ENCODE data around the gene SPACA9.

SPACA9 gene

DNA sequence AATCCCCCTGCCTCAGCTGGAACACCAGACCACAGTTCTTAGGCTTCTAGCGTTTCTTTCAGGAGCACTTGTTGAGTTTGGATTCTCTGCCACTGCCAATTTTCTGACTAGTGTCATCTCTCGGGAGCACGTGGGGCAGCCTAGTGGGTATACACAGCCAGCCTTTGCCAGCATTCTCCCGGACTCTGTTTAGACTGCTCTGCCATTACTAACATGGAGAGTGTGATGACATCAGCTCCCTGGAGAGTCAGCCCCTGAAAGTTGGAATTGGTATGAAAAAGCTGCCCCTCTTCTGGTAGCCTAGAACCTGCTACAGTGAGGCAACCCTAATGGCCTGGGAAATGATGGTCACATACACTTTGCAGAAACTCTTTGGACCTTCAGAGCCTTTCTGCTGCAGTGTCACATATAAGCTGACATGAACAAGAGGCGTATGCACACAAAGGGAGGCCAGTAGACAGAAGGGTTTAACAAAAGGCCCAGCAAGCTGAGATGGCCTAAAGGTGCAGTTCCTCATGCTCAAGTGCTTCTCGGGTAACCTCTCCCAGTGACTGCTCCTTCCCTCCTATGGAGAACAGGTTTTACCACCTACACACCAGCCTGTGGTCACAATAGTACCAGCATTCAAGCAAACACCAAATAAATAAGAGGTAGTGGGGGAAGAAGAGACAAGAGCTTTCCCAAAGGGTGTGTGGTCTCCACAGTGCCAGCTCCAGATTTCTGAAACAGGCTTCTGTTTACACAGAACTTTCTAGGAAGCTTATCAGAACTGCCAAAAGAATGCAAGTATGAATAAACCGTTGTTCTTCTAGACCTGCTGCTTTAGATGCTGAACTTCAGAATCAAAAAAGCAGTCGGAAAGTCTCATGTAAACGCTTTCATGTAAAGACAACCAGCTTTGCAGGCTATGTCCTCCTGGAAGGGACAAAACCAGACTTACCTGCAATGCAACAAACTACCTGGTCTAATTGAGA is 16.5 kb downstream of the SPACA9 start:
- DNase-seq: no peak

DNA sequence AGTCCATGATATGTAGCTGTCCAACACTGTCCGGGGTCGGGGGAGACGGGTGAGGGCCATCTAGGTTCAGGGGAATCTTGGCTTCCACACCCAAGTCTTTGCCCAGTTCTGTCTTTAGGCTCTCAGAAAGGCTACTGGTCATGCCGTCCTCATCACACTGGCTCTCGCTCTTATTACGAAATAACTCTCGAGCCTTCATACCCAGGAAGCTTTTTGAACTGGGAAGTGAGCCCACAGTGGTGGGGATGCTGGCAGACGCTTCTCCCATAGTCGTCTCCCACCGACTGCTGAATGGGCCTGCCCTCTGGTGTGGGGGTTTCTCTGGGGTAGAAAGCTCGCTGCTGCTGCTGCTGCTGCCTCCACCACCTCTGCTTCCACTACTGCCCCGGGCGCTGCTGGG is 17.6 kb downstream of the SPACA9 start:
- DNase-seq: no peak

GRCh38 chr9:132896906-132897305 is 18.2 kb downstream of the SPACA9 start:
- no peak for DNase-seq

GRCh38 chr9:132898051-132898450 is 19.4 kb downstream of the SPACA9 start:
- DNase-seq: no peak

- DNase-seq: peak; percentile 80
These were observed 23.4 kb downstream of the SPACA9 start for GRCh38 chr9:132901858-132902831.

DNA sequence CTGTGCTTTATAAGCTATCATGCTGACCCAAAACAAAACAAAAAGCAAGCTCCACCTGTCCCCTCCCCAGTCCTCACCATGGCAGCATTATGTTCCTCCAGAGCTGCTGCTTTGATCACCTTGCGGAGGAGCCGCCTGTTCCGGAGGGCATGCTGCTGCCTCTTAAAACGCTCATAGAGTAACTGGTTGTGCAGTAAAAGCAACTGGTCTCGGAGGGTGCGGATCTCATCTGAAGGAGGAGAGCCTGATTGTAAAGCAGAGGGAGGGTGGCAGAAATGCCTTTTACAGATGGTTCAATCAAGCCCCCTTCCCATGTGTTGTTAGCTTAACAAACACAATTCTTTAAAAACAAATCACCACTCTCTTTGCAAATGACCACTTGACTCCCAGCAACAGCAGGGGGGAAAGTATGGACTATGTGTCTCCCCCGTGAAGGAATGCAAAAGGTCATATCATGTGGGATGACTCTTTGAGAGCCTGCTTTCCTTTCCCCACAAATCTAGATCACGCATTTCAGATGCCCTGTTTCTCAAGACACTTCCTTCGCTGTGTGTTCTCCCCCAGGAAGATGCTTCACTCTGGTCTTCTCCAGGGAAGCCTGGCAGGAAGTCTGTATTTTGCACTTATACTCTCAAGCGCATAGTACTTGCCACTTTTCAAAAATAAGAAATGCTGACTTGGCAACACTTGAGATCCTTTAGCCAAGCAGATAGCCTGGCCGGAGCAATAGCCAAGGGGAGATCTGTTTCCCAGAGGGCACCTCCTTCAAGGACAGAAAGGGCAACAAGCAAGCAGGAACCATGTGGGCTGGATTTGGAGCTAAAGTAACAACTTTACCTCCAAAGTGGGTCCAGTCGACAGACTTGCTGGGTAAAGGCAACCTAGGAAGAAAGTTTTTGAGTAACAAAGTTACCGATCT is 25.1 kb downstream of the SPACA9 start:
- no peak for DNase-seq

GRCh38 chr9:132905726-132906125 is 27.0 kb downstream of the SPACA9 start:
- DNase-seq: no peak

GRCh38 chr9:132908635-132909034 is 29.9 kb downstream of the SPACA9 start:
- DNase-seq: peak; percentile 6

GRCh38 chr9:132909311-132909710 is 30.6 kb downstream of the SPACA9 start:
- DNase-seq: no peak

DNA sequence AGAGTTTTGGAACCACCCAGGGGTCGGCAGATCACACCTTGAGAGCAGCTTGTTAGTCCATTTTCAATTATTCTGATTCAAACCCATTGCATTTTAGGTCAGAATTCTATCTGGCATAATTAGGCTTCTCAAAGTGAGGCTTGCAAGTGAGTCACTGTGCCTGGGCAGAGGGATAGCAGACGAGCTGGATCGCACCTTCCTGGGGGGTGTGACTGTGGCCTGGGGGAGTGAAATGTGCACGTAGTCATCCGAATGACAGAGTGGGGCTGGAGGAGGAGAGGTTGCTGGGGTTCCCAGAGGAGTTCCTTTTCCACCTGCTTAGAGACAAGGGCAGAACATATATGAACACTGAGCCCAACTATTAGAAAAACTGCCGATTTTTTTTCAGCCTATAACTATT is 31.7 kb downstream of the SPACA9 start:
- DNase-seq: no peak

- no peak for DNase-seq
These were observed 33.4 kb downstream of the SPACA9 start for GRCh38 chr9:132912131-132912530.

- DNase-seq: no peak
These were observed 36.2 kb downstream of the SPACA9 start for GRCh38 chr9:132914924-132915323.

DNA sequence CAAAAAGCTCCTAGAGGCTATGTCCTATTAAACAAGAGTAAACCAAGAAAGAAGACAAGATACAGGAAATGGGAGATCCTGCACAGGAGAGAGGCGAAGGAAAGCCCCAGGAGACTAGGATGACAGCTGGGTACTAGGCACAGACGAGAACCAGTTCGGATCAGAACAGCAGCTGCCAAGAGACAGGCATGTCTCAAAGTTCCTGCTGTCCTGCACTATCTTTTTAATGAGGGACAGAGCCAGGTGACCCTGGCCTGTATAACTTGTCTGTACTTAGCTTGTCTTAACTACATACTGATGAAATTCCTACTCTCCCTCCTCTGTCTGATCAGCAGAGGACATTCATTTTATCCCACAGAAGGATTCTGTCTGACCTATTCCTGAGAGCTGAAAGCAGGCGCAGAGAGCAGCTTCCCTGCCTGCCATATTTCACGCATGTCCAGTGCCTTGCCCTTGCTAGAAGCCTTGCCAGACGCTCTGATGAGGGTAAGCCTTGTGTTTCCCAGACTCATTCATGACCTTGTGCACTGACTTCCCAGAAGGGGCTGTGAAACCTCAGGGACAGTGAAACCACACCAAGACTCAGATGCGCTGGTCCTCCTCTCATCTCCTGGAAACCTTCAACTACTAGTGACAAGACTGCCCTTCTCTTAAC is 41.0 kb downstream of the SPACA9 start:
- no peak for DNase-seq

DNA sequence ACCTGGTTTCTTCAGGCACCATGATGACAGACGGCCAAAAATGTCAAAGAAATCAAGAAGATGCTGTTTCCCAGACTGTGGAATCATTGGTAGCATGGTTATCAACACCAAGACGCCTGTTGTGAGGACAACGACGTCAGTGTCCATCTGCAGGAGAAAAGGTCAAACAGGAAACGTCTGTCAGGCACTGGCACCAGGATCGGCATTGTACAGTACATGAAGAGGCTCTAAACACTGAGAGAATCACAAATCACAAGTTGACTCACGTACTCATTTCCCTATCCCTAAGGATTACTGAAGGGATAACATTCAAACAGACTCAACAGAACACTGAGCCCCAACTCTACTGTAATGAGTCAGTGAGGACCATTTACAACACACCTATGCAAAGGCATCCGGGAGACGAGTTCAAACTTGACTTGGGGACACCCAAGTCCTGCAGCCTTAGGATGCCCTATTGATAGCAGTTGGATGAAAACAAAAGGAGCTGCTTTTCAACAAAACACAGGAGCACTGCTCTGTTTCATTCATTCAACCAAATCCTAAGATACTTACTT is 44.7 kb downstream of the SPACA9 start:
- DNase-seq: no peak

GRCh38 chr9:132927704-132928103 is 49.0 kb downstream of the SPACA9 start:
- no peak for DNase-seq

DNA sequence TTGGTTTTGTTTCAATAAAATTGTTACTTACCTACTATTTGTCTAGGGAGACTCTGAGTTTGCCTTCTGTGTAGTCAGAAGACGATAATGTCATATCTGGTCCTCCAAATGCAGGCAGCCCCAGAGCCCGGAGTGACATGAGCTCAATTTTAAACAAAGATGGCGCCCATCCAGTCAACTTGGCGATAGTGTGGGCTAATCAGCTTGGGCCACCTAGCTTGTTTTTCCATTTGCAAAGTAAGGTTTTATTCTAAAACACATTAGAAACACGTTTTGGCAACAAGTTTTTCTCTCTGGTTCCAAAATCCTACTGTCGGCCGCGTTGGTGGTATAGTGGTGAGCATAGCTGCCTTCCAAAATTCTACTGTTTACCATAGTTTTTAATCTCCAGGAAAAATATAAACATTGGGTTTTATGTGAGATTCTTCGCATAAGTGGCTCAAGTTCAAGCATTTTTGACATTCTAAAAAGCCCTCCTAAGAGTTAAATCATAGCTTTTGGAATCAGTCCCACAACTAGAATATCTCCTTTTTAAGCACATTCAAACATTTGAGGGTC is 52.6 kb downstream of the SPACA9 start:
- DNase-seq: no peak

DNA sequence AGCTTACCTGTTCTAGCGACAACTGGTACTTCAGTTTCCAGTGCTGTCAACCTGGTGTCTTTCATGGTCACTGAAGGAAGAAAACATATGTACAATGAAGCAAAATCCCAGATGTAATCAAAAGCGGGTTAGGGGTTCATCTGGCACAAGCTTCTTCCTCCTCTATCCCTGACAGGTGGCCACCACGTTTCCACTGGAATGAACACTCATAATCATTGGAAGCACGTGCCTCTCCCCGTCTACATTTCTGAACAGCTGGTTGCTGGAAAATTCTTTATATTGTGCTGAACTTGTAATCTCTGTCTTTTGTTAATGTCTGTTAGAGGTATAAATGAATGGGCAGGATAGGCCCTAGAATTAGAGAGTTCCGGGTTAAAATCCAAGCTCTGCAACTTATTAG is 56.3 kb downstream of the SPACA9 start:
- DNase-seq: no peak

GRCh38 chr9:132937463-132937901 is 58.8 kb downstream of the SPACA9 start:
- no peak for DNase-seq

GRCh38 chr9:132939169-132939568 is 60.5 kb downstream of the SPACA9 start:
- DNase-seq: no peak
